Measurements from ENCODE around the gene CD248.
A peak's percentile ranks its signal among the peaks of the same experiment; 100 is the strongest.
"Not testable (repeated sequence)": the region's sequence is repeated elsewhere in the genome, so short reads cannot be mapped to it uniquely, and the experiment has no call there.

Gene CD248

DNA sequence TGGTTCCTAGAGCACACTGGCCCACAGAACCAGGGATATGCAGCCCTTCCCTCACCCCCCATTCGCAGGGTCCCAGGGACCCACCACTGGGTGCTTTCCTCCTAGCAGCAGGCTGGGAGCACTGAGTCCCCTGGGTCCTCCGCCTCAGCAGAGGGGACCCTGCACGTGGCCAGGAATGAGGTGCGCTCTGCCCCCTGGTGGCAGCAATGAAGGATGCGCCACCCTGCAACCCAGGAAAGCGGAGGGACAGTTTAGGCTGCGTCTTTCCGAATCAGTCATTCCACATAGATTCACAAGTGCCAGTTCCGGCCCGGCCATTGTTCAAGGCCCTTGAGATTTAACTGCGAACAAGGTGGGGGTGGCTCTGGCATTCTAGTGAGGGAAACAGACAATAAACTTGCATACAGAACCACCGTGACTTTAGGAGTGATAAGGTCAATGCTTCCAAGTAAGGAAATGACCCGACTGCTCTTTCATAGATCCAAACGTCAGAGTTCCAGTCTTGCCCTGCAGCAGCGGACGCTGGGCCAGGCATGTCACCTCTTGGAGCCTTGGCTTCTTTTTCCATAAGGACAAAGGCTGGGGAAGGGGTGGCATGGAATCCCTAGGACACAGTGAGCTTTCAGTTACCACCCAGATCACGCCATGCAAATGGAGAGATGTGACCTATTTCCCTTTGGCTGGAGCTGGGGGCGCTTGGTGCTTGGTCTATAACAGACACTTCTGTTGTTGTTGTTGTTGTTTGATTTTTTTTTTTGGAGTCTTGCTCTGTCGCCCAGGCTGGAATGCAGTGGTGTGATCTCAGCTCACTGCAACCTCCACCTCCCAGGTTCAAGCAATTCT lies 11.7 kb upstream of the CD248 start:
- peak; percentile 79 for FAIRE-seq

DNA sequence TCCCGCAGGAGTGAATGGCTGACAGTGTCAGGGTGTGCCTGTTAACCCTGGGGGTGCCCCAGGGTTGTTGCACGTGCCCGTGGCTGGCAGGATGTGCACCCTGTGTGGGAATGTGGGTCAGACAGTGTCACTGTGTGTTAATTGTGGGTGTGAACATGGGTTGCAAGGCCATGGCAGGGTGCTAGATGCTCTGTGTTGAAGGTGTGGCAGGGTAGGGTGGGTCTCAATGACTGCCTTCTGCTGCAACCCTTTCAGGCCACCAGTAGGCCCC lies 11.1 kb upstream of the CD248 start:
- FAIRE-seq: no peak

DNA sequence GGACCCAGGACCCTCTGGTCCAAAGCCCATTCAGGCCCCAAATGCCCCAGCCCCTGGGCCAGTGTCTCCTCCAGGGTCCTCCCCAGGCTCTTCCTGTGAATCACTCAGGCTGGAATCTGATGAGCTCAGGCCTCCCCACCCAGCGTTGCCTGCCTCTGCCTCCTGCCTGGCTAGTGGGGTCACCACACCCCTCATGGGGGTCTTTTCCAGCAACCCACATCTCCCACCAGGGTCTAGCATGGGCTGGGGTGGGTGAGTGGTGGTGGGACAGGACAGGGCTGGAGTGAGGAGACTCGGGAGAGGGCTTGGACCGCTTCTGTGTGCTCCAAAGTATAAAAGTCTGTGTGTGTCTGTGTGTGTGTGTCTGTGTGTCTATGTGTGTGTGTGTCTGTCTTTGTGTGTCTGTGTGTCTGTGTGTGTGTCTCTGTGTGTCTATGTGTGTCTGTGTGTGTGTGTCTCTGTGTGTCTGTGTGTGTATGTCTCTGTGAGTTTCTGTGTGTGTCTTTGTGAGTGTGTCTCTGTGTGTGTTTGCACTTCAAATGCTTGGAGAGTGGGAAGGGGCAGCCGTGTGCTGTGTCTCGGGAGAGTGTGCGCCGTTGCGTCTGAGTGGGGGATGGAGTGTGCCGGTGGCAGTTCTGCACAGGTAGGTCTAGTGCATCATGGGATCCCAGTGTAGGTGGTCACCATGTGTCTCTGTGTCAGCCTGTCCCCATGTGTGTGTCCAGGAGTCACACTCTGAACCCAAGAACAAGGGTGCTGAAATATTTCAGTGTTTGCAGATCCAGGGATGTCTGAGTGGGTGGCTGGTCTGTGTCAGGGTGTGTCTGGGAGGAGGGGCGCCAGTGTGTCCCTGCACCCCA lies 10.6 kb upstream of the CD248 start:
- FAIRE-seq: no peak

DNA sequence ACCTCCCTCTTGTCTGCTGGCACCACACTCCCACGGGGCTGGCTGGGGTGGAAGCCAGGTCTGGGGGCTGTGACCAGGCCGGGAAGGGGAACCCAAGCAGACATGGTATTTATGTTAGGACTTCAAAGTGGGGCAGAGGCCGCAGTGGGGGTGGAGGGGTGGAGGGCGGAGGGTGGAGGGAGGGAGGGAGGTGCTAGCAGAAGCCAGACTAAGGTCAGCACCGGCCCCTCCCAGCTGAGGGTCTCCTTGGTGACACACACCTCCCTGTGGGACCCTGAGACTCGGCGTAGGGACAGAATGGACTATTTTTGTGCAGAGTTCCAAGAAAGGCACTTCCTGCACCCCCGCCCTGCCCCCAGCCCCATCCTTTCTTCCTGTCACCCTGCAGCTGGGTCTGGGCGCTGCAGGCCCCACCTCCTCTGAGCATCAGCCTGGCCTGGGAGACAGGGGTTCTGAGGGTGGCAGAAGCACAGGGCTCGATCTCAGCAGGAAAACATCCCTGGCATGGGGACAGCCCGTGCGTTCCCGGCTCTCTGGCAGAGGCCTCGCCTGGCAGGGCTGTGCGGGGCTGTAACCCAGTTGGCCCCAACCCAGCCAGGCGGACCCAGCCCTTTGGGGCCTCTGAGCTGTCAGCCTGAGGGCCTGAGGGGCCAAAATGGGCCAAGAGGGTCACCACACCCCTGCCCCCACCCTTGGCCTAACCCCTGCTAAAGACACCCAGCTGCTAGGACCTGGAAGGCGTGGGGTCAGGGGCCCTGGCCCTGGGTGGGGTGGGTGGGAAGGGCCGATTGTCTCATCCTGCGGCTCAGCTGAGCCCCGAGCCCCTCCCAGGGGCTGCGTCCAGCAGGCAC lies 9.6 kb upstream of the CD248 start:
- FAIRE-seq: no peak

DNA sequence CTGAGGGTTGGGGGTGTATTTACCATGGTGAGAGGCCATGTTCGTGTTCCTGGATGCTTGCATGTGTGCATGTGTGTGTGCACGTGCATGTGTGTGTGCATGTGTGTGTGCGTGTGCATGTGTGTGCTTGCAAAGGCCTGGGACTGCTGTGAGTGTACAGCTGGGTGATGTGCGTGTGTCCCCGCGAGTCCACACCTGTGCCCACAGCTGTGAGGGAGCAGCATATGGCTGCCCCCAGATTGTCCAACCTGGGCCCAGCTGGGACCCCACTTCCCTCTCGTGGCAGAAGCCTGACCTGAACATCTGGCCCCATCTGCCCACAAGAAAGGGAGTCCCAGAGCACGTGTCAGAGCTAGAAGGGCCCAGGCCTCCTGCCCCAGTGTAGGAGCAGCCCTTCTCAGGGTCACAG lies 8.4 kb upstream of the CD248 start:
- FAIRE-seq: no peak

DNA sequence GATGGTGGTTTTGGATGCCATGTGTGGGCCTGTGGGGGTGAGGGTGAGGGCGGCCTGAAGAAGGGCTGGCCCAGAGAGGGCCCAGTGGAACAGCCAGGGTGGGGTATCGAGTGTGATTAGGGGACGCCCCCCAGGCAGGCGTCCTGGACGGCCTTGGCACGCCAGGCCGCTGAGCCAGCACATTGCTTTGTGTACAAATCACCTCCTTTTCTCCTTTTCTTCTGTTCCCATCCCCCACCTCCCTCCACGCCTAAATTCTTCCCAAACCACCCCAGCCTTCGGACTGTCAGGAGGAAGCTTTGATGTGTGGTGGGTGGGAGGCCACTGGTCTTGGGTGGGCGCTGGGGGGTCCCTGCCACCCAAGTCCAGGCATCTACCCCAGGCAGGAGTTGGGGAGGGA lies 7.8 kb upstream of the CD248 start:
- no peak for FAIRE-seq

DNA sequence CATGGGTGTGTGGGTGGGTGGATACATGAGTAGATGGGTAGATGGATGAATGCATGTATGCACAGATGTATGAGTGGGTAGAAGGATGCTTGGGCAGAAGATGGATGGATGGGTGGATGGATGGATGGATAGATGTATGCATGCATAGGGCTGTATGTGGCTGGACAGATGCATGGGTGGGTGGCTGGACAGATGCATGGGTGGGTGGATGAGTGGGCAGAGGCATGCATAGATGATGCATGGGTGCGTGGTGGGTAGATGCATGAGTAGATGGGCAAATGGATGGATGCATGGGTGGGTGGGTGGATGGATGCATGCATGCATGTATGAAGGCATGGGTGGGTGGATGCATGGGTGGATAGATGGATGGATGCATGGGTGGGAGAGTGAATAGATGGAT lies 6.8 kb upstream of the CD248 start:
- no peak for FAIRE-seq

DNA sequence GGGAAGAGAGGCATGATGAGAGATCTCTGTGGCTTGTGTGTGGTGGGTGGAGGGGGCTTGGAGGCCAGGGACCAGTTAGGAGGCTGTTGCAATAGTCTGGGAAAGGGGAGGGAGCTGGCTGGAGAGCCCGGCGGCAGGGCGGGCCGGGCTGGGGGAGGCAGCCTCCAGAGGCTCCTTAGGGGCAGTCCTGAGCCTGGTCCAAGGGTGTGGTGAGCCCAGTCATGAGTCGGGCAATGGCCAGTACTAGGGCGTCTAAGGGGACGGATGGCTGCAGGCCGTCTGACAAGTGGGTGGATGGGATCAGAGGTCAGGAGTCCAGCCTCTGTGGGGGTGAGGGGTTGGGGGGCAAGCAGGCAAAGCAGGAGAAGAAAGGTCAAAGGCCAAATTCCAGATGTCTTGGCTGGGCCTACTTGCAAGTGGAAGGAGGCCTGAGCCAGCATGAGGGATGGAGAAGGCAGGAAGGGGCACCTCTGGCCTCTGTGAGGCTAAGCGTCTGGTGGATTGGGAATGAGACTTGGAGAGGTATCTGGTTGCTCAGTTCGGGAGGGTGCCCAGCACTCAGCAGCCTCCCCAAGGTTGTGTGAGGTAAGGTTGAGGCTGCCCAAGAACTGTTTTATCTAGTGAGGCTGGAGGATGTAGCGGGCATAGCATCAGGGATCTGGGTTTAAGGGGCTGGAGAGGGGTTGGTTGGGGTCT lies 6.0 kb upstream of the CD248 start:
- no peak for FAIRE-seq

DNA sequence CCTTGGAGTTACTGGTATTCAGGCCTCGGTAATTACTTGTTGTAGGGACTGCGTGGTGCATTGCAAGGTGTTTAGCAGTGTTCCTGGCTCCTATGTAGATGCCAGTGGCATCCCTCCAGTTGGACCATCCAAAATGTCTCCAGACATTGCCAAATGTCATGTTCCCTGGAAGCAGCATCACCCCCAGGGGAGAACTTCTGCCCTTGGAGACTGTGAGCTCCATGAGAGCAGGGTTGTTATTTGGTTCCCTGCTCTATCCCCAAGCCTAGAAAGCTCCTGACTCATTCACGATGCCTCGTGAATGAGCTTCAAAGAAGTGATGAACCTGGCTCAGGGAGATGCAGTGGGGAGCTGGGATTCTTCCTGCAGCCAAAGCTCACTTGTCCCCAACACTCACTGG lies 4.8 kb upstream of the CD248 start:
- no peak for FAIRE-seq

DNA sequence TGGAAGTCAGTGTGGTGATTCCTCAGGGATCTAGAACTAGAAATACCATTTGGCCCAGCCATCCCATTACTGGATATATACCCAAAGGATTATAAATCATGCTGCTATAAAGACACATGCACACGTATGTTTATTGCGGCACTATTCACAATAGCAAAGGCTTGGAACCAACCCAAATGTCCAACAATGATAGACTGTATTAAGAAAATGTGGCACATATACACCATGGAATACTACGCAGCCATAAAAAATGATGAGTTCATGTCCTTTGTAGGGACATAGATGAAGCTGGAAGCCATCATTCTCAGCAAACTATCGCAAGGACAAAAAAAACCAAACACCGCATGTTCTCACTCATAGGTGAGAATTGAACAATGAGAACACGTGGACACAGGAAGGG lies 3.9 kb upstream of the CD248 start:
- FAIRE-seq: not testable (repeated sequence)

DNA sequence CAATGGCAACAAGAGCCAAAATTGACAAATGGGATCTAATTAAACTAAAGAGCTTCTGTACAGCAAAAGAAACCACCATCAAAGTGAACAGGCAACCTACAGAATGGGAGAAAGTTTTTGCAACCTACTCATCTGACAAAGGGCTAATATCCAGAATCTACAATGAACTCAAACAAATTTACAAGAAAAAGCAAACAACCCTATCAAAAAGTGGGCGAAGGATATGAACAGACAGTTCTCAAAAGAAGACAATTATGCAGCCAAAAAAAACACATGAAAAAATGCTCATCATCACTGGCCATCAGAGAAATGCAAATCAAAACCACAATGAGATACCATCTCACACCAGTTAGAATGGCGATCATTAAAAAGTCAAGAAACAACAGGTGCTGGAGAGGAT lies 3.4 kb upstream of the CD248 start:
- FAIRE-seq: not testable (repeated sequence)

DNA sequence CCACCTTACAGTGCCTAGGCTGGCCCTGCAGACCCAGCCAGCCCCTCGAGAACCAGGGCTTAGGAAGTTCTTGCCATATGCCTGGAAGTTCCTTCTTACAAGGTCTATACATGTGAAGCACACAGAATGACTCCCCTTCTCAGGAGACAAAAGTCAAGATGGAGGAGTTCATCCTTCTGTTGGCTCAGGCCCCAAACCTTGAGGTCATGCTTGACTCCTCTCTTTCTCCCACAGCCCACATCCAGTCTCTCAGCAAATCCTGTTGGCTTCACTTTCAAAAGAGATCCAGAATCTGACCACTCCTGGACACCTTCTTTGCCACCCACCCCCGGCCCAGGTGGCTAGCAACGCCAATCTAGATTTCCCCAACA lies 1.7 kb upstream of the CD248 start:
- FAIRE-seq: no peak

DNA sequence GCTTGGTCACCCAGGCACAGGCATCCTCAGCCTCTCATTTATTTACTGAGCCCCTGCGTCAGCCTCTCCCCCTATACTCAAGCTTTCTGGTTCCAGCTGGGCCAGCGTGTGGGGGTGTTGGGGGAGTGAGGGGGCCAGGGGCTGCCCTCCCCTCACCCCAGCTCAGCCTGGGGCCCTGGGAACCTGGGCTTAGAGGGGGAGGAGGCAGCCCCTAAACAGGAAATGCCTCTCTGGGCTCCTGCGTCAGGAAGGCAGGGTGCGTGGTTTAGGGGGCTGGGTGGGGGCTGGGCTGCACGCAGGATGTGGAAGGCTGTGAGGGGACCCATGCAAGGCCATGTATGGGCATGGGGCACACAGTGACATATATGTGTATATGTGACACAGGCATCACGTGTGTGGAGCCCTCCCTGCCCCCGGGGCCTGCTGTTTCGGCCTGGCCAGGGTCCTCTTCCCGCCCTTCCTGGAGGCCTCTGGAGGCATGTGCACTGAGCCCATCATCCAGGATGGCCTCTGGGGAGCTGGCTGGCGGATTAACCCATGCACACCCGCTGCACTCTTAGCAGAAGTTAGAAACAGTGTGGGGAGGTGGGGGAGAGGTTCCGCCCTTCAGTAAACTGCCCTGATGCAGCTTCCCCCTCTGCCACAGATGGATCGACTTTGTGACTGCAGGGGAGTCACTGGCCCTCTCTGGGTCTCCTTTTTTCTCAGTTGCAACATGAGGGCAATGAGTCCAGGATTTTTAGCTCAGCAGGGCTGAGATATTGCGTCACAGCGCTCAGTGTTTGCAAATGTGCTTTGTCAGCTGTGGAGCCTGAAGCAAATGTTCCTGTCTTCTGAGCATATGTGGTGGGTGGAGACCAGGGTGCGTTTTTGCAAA lies 1.1 kb upstream of the CD248 start:
- no peak for FAIRE-seq

DNA sequence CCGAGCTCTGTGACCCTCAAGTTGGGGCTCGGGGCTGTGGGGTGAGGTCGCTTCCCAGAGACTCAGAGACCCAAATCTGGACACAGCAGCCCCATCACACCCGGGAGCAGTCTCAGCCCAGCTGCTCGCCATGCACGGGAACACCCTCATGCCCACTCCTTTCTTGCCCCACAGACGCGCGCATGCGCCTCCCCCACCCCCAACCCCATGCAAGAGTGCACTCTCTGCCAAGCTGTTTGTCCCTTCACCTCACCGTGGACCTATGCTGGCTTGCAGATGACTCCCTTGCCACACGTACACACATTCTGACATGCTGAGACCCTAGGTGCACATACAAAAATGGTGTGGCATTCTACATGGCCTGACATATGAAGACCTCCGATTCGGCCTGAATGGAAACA lies 478 bp upstream of the CD248 start:
- FAIRE-seq: no peak

DNA sequence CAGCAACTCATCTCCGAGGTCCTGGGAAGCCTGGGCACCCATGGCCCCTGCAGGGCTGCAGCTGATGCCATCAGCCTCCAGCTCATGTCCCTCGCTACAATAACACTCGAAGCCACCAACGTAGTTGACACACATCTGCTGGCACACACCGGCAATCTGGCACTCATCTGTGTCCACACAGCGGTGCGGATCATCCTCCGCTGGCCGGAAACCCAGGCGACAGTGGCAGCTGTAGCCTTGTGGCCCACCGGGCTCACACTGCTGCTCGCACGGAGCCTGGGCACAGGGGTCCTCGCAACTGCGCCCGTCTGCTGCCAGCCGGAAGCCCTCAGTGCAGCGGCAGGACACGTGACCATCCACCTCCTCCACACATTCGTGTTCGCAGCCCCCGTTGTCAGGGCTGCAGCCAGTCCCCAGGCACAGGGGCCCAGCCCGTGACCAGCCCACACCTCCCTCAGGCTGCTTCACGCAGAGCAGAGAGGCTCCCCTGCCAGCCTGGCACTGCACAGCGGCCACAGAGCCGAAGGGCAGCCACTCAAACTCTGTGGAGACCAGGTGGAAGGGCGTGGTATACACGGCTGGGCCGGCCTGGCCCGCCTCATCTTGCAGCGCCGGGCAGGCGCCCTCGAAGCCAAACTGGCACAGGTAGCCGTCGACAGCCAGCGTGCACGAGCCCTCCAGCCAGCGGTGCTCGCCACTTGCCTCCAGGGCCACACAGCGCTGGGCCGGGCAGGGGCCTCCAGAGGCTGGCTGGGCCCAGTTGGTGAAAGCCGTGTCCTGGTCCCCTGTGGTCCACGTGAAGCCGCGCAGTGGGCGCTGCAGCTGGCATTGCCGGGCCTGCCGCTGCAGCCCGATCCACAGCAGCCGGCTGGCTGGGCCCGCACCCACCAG lies 678 bp downstream of the CD248 start:
- FAIRE-seq: no peak

DNA sequence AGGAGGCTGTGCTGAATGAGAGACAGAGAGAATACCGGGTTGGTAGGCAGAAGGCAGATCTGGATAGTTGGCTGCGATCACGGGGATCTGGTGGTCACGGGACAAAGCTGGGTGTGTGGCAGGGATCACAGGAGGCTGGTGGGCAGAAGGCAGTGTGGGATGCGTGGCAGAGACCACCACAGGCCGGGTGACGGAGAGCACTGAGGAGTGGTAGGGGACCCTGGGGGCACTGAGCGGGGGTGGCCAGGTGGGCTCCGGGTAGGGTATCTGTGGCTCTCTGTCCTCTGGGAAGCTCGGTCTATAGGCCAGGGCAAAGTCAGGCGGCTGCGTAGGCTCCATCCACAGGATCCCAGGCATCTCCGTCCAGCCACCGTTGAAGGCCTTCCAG lies 1.4 kb downstream of the CD248 start:
- no peak for FAIRE-seq

DNA sequence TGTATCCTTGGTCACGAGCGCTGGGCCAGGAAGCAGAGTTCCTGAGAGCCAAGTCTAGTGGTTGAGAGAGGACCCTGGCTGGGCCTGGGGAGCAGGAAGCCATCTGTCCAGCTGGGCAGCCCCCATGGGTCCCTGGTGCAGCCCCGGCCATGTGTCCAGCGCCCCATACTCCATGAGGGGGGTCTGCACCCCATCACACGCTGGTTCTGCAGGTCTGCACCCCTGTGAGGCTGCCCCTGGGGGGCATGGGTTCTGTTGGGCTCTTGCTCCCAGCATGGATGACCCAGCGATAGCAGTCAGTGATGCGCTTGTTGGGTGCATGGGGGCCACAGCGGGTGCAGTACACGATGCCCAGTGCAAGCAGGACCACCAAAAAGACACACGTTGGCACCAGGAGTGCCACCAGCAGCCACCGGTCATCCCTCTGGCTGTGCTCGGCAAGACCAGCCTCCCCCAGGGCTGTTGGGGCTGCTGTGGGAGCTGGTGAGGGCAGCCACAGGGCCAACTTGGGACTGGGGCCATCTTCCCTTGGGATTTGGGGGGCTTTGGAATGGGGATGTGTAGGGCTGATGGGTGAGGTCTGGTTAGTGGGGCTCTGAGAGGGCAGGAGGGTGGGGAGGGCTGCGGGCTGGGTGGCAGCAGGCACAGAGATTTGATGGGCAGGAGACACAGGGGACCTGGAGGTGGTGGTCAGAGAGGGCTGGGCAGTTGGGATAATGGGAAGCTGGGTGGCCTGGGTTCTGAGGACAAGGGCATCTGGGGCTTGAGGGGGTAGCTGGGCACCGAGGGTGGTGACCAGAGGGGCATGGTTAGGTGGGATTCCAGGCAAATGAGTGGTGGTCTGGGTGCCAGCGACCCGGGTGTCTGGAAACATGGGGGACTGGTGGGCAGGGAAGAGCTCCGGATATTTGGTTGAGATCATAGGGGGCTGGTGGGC lies 2.0 kb downstream of the CD248 start:
- no peak for FAIRE-seq

DNA sequence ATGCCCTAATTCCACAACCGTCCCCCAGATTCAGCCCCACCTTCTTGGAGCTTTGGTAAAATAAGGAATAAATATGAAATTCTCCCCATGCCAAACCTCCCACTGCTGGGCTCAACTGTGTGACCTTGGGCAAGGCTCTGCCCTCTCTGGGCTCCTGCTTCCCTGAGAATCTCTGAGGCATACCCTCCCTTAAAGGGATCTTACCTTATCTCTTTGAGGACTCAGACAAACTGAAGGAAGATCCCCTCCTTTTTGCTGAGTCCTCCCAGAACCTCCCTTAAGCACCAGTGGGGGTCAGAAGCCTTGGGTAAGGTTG lies 2.7 kb downstream of the CD248 start:
- no peak for FAIRE-seq

DNA sequence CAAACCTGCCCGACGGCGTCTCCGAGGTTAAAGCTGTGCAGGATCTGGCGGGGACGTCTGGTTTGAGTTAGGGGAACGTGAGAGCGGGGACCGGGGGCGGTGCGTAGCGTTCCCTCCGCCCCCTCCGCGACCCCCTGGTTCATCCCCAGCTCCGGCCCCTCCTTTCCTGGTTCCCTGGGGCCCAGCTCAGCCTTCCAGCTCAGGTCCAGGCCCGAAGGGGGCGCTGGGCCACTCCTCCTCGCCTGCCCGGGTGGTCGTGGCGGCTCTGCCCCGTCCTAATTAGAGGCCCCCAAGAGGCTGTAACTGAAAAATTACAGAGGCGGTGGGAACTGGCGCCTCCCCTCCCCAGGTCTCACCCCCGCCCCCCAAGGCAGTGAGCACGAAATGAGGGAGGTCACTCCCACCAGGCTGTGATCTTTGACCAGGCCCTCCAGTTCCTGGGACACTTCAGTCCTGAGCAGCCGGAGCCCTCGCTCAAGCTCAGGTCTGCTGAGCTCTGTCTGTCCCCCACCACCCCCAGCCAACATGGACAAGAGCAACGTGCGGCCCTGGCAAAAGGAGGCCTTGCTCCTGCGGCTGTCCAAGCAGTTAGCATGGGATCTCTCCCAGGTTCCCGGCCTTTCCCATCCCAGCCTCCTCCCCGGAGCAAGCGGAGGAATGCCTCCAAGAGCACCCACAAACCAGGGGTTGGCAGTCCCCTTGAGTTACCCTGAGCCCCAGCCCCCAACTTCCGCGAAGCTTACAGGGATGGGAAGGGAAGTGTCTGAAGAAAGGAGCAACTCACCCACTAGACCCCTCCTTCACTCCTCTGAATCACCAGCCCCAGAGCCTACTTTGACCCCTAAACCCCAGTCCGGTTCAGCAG lies 3.3 kb downstream of the CD248 start:
- no peak for FAIRE-seq
